C4-2B (cell line): ENCODE measurements around the gene TDRD9.

ENCODE experiments used
- CTCF ChIP-seq: fragments of 450-650 bp; conservative IDR thresholded peaks from 2 replicates; pipeline ENCODE4 v1.5.1; 2017; ENCODE audit warnings: mild to moderate bottlenecking
- ZFX ChIP-seq: fragments of 450-650 bp; IDR thresholded peaks from 2 replicates; pipeline ENCODE4 v1.6.1; 2017

- TF ChIP-seq CTCF, result no peak
- no peak for TF ChIP-seq ZFX
Measured at GRCh38 chr14:103898204-103898603, 30.1 kb upstream of the TDRD9 start.
